ENCODE data around the gene USP2. TPM values are rescaled to one million over a fixed set of nuclear protein-coding genes. Genes with fewer than 3 reads are reported as not detected.

Gene USP2
- polyA plus RNA-seq, 1 donor (not counting 4 experiments of a cell fraction or from before 2014, with no cell fraction given), result 0.35 TPM

GRCh38 chr11:119410501-119410900, 29.0 kb upstream of the USP2 start:
- DNase-seq (ENCODE audit: low read depth, low spot score) (no peak), FAIRE-seq (peak; percentile 23)
- no peaks in the 10 kb centered on the region for H3K9me1 ChIP-seq (ENCODE audit: control insufficient read depth, extremely low read depth, insufficient read depth, low read length)

GRCh38 chr11:119409731-119410130, 28.2 kb upstream of the USP2 start:
- DNase-seq (ENCODE audit: low read depth, low spot score), result no peak
- no peaks in the 10 kb centered on the region for H3K4me1 ChIP-seq (ENCODE audit: control insufficient read depth, extremely low read depth, insufficient read depth, low read length)
- H3K9me1 ChIP-seq (ENCODE audit: control insufficient read depth, extremely low read depth, insufficient read depth, low read length), result no peaks in the 10 kb centered on the region
- H4K20me1 ChIP-seq (ENCODE audit: control insufficient read depth, extremely low read depth, insufficient read depth, low read length), result no peaks in the 10 kb centered on the region
- H3K27me3 ChIP-seq (ENCODE audit: control insufficient read depth, extremely low read depth, insufficient read depth, low read length), result no peaks in the 10 kb centered on the region
- dilution Hi-C loops (cut with MboI; ENCODE audit: extremely low pct_ligation_motif_present, low sequenced_read_pairs), result no loop called here
- no peak overlapping the region for H2AFZ ChIP-seq (ENCODE audit: control insufficient read depth, low read length)
- no peaks in the 10 kb centered on the region for H3K36me3 ChIP-seq (ENCODE audit: control insufficient read depth in 2 of 2, extremely low read depth in 1 of 2, insufficient read depth in 2 of 2, low read length in 2 of 2)
- TF ChIP-seq EZH2 (IDR thresholded peaks at IDR 0.05; ENCODE audit: low read length), result no peak
- TF ChIP-seq CTCF (optimal IDR thresholded peaks at IDR 0.05 in 1 of 3, IDR thresholded peaks at IDR 0.05 in 1 of 3, conservative IDR thresholded peaks at IDR 0.05 in 1 of 3; ENCODE audit: extremely low read depth in 1 of 3, insufficient read depth in 2 of 3, low read length in 3 of 3), result no peak
- H3K4me3 ChIP-seq (ENCODE audit: control insufficient read depth in 2 of 3, extremely low read depth in 1 of 3, insufficient read depth in 2 of 3, low read depth in 1 of 3, low read length in 3 of 3), result no peak overlapping the region
- H3K9ac ChIP-seq (ENCODE audit: control insufficient read depth, extremely low read depth, insufficient read depth, low read length), result no peak overlapping the region
- H3K27ac ChIP-seq (ENCODE audit: control insufficient read depth, insufficient read depth, low read length), result no peak overlapping the region
- H3K9me3 ChIP-seq (ENCODE audit: control insufficient read depth, low read depth, low read length), result no peaks in the 10 kb centered on the region
- no peaks in the 10 kb centered on the region for H3K79me2 ChIP-seq (ENCODE audit: control insufficient read depth, insufficient read depth, low read length)
- H3K4me2 ChIP-seq (ENCODE audit: control insufficient read depth, extremely low read depth, insufficient read depth, low read depth, low read length), result no peak overlapping the region
- FAIRE-seq, result no peak

More at GRCh38 chr11:119410501-119410900, 29.0 kb upstream of the USP2 start:
- H3K36me3 ChIP-seq (ENCODE audit: control insufficient read depth in 2 of 2, extremely low read depth in 1 of 2, insufficient read depth in 2 of 2, low read length in 2 of 2), result no peaks in the 10 kb centered on the region
- H3K79me2 ChIP-seq (ENCODE audit: control insufficient read depth, insufficient read depth, low read length), result no peaks in the 10 kb centered on the region
- no peak overlapping the region for H3K9ac ChIP-seq (ENCODE audit: control insufficient read depth, extremely low read depth, insufficient read depth, low read length)
- no peak overlapping the region for H3K27ac ChIP-seq (ENCODE audit: control insufficient read depth, insufficient read depth, low read length)
- no peak overlapping the region for H3K4me3 ChIP-seq (ENCODE audit: control insufficient read depth in 2 of 3, extremely low read depth in 1 of 3, insufficient read depth in 2 of 3, low read depth in 1 of 3, low read length in 3 of 3)
- H3K4me2 ChIP-seq (ENCODE audit: control insufficient read depth, extremely low read depth, insufficient read depth, low read depth, low read length), result no peak overlapping the region
- H4K20me1 ChIP-seq (ENCODE audit: control insufficient read depth, extremely low read depth, insufficient read depth, low read length), result no peaks in the 10 kb centered on the region
- no peaks in the 10 kb centered on the region for H3K9me3 ChIP-seq (ENCODE audit: control insufficient read depth, low read depth, low read length)
- H3K27me3 ChIP-seq (ENCODE audit: control insufficient read depth, extremely low read depth, insufficient read depth, low read length), result no peaks in the 10 kb centered on the region
- TF ChIP-seq CTCF (optimal IDR thresholded peaks at IDR 0.05 in 1 of 3, IDR thresholded peaks at IDR 0.05 in 1 of 3, conservative IDR thresholded peaks at IDR 0.05 in 1 of 3; ENCODE audit: extremely low read depth in 1 of 3, insufficient read depth in 2 of 3, low read length in 3 of 3) (no peak), EZH2 (IDR thresholded peaks at IDR 0.05; ENCODE audit: low read length) (no peak)
- H3K4me1 ChIP-seq (ENCODE audit: control insufficient read depth, extremely low read depth, insufficient read depth, low read length), result no peaks in the 10 kb centered on the region
- dilution Hi-C loops (cut with MboI; ENCODE audit: extremely low pct_ligation_motif_present, low sequenced_read_pairs), result no loop called here
- H2AFZ ChIP-seq (ENCODE audit: control insufficient read depth, low read length), result no peak overlapping the region
